NB4 (cell line): ENCODE data around the gene IQCH.

ENCODE experiments used
- CTCF ChIP-seq: IDR thresholded peaks from one replicate; pipeline ENCODE4 v1.5.1; 2012; ENCODE audit warnings: low read depth, low read length
- POLR2A ChIP-seq: IDR thresholded peaks from 2 replicates; pipeline ENCODE4 v1.6.1; 2011; ENCODE audit warnings: mild to moderate bottlenecking; ENCODE audit not compliant: insufficient read length; ENCODE audit errors: extremely low read depth

GRCh38 chr15:67311731-67312130 lies 57.1 kb downstream of the IQCH start:
- TF ChIP-seq POLR2A (no peak), CTCF (no peak)
